H1 (cell line): ENCODE data around the gene PLLP. TPM values are rescaled to one million over a fixed set of nuclear protein-coding genes. Genes with fewer than 3 reads are reported as not detected.

Experiments
- EP300 ChIP-seq, 2 experiments: IDR thresholded peaks; 1 replicate in 1 of 2; 2 replicates in 1 of 2; pipeline ENCODE4 v1.6.1; 2011 to 2012; ENCODE audit warnings: low read depth in 2 of 2, low read length in 2 of 2, mild to moderate bottlenecking in 2 of 2, borderline replicate concordance in 1 of 2, inconsistent platforms in 1 of 2, moderate library complexity in 1 of 2
- POLR2AphosphoS5 ChIP-seq: IDR thresholded peaks from 2 replicates; pipeline ENCODE4 v1.6.1; 2011; ENCODE audit warnings: low read depth, low read length
- polyA plus RNA-seq, 7 experiments: library from polyadenylated mRNA; depleted of rRNA in 3 of 7; stranded (reverse) in 5 of 7; unstranded in 2 of 7; fragments of >200 nt in 5 of 7; fragments of 200-250 nt in 2 of 7; gene quantifications; 1 replicate in 5 of 7; 2 replicates in 1 of 7; 4 replicates in 1 of 7; pipeline versions ENCODE4 v1.2.1 to v1.2.3, GENCODE V29; 2011 to 2013; ENCODE audit warnings: missing spikeins in 2 of 7, mixed read lengths in 2 of 7
- total RNA-seq: library from RNA; stranded (reverse); fragmentation: NEBNext Ultra II Directional; extraction: Animal tissue kit (Norgen Biotek cat#: 25700); gene quantifications from 2 replicates; pipeline ENCODE4 v1.2.1, GENCODE V29; 2021
- TF ChIP-seq, protein P1 (sequence below): fragments of 300-600 bp; sonication (generic); IDR thresholded peaks from 2 replicates; pipeline ENCODE4 v1.7.1; 2012; ENCODE audit warnings: low read length, moderate library complexity, mild to moderate bottlenecking, inconsistent platforms; ENCODE audit not compliant: insufficient replicate concordance
- TF ChIP-seq, protein P2 (sequence below): IDR thresholded peaks from 2 replicates; pipeline ENCODE4 v1.6.1; 2012; ENCODE audit warnings: inconsistent platforms
- TF ChIP-seq, protein P3 (sequence below): IDR thresholded peaks from 2 replicates; pipeline ENCODE4 v1.6.1; 2011; ENCODE audit warnings: low read depth, mild to moderate bottlenecking, low read length; ENCODE audit not compliant: insufficient read depth

PLLP gene
- total and polyA plus RNA-seq, 2 of the 8 experiments (the other 6 are each of a cell fraction or from before 2014, with no cell fraction given): 2.9 to 10.6 TPM

DNA sequence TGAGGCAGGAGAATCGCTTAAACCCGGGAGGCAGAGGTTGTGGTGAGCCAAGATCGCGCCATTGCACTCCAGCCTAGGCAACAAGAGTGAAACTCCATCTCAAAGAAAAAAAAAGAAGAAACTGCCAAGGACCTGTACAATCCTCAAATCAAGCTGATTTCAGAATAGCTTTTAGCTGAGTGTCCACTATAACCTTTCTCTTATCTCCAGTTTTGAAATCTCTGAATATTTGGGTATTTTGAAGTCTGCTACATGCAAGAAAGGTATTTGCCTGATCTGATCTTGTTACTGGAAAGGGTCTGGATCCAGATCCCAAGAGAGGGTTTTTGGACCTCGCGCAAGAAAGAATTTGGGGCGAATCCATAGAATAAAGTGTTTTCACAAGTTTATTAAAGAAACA, 58.5 kb downstream of the PLLP start (continued):
- TF ChIP-seq, protein P1, sequence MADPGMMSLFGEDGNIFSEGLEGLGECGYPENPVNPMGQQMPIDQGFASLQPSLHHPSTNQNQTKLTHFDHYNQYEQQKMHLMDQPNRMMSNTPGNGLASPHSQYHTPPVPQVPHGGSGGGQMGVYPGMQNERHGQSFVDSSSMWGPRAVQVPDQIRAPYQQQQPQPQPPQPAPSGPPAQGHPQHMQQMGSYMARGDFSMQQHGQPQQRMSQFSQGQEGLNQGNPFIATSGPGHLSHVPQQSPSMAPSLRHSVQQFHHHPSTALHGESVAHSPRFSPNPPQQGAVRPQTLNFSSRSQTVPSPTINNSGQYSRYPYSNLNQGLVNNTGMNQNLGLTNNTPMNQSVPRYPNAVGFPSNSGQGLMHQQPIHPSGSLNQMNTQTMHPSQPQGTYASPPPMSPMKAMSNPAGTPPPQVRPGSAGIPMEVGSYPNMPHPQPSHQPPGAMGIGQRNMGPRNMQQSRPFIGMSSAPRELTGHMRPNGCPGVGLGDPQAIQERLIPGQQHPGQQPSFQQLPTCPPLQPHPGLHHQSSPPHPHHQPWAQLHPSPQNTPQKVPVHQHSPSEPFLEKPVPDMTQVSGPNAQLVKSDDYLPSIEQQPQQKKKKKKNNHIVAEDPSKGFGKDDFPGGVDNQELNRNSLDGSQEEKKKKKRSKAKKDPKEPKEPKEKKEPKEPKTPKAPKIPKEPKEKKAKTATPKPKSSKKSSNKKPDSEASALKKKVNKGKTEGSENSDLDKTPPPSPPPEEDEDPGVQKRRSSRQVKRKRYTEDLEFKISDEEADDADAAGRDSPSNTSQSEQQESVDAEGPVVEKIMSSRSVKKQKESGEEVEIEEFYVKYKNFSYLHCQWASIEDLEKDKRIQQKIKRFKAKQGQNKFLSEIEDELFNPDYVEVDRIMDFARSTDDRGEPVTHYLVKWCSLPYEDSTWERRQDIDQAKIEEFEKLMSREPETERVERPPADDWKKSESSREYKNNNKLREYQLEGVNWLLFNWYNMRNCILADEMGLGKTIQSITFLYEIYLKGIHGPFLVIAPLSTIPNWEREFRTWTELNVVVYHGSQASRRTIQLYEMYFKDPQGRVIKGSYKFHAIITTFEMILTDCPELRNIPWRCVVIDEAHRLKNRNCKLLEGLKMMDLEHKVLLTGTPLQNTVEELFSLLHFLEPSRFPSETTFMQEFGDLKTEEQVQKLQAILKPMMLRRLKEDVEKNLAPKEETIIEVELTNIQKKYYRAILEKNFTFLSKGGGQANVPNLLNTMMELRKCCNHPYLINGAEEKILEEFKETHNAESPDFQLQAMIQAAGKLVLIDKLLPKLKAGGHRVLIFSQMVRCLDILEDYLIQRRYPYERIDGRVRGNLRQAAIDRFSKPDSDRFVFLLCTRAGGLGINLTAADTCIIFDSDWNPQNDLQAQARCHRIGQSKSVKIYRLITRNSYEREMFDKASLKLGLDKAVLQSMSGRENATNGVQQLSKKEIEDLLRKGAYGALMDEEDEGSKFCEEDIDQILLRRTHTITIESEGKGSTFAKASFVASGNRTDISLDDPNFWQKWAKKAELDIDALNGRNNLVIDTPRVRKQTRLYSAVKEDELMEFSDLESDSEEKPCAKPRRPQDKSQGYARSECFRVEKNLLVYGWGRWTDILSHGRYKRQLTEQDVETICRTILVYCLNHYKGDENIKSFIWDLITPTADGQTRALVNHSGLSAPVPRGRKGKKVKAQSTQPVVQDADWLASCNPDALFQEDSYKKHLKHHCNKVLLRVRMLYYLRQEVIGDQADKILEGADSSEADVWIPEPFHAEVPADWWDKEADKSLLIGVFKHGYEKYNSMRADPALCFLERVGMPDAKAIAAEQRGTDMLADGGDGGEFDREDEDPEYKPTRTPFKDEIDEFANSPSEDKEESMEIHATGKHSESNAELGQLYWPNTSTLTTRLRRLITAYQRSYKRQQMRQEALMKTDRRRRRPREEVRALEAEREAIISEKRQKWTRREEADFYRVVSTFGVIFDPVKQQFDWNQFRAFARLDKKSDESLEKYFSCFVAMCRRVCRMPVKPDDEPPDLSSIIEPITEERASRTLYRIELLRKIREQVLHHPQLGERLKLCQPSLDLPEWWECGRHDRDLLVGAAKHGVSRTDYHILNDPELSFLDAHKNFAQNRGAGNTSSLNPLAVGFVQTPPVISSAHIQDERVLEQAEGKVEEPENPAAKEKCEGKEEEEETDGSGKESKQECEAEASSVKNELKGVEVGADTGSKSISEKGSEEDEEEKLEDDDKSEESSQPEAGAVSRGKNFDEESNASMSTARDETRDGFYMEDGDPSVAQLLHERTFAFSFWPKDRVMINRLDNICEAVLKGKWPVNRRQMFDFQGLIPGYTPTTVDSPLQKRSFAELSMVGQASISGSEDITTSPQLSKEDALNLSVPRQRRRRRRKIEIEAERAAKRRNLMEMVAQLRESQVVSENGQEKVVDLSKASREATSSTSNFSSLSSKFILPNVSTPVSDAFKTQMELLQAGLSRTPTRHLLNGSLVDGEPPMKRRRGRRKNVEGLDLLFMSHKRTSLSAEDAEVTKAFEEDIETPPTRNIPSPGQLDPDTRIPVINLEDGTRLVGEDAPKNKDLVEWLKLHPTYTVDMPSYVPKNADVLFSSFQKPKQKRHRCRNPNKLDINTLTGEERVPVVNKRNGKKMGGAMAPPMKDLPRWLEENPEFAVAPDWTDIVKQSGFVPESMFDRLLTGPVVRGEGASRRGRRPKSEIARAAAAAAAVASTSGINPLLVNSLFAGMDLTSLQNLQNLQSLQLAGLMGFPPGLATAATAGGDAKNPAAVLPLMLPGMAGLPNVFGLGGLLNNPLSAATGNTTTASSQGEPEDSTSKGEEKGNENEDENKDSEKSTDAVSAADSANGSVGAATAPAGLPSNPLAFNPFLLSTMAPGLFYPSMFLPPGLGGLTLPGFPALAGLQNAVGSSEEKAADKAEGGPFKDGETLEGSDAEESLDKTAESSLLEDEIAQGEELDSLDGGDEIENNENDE: no peak
- TF ChIP-seq POLR2AphosphoS5 (no peak), EP300 (IDR thresholded peaks at IDR 0.05; ENCODE audit: borderline replicate concordance in 1 of 2, low read depth in 2 of 2, low read length in 2 of 2) (no peak)
- TF ChIP-seq, protein P2, sequence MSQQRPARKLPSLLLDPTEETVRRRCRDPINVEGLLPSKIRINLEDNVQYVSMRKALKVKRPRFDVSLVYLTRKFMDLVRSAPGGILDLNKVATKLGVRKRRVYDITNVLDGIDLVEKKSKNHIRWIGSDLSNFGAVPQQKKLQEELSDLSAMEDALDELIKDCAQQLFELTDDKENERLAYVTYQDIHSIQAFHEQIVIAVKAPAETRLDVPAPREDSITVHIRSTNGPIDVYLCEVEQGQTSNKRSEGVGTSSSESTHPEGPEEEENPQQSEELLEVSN: no peak
- TF ChIP-seq, protein P3, sequence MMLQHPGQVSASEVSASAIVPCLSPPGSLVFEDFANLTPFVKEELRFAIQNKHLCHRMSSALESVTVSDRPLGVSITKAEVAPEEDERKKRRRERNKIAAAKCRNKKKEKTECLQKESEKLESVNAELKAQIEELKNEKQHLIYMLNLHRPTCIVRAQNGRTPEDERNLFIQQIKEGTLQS: no peak
